ENCODE data around the gene MGST3. TPM values are rescaled to one million over a fixed set of nuclear protein-coding genes. Genes with fewer than 3 reads are reported as not detected.
"Not testable (repeated sequence)": the region's sequence is repeated elsewhere in the genome, so short reads cannot be mapped to it uniquely, and the experiment has no call there.

MGST3 gene
- polyA plus RNA-seq, 4 donors: 186 to 203 (median 197) TPM

- no peak for DNase-seq (ENCODE audit: low read depth in 4 of 4, low spot score in 3 of 4)
Observed at GRCh38 chr1:165695031-165695430, 64.0 kb downstream of the MGST3 start.

GRCh38 chr1:165696625-165697100 lies 65.6 kb downstream of the MGST3 start:
- DNase-seq (ENCODE audit: low read depth in 4 of 4, low spot score in 3 of 4): peak in 2 of 4 donors; percentile 1 to 8

GRCh38 chr1:165697491-165697880 lies 66.5 kb downstream of the MGST3 start:
- DNase-seq (ENCODE audit: low read depth in 4 of 4, low spot score in 3 of 4): no peak

- peak; percentile 40 to 74 (median 57) for DNase-seq (ENCODE audit: low read depth in 4 of 4, low spot score in 3 of 4)
Observed at GRCh38 chr1:165697881-165698760, 67.1 kb downstream of the MGST3 start, which contains the start of gene ALDH9A1. ALDH9A1 (minus strand) TSS chr1:165698562; CDS start chr1:165698558, 4 bp downstream.

- DNase-seq (ENCODE audit: low read depth in 4 of 4, low spot score in 3 of 4): no peak
Observed at GRCh38 chr1:165698761-165699052, 67.7 kb downstream of the MGST3 start.

- DNase-seq (ENCODE audit: low read depth in 4 of 4, low spot score in 3 of 4): no peak
Observed at GRCh38 chr1:165699577-165699976, 68.5 kb downstream of the MGST3 start.

- DNase-seq (ENCODE audit: low read depth in 4 of 4, low spot score in 3 of 4): not testable (repeated sequence)
Observed at GRCh38 chr1:165701922-165702321, 70.9 kb downstream of the MGST3 start.

- no peak for DNase-seq (ENCODE audit: low read depth in 4 of 4, low spot score in 3 of 4)
Observed at GRCh38 chr1:165703648-165704047, 72.6 kb downstream of the MGST3 start.

Other genes starting within 250 kb of the MGST3 start
- gene RXRG, start 186.1 kb upstream of the MGST3 start, polyA plus RNA-seq (ENCODE audit: insufficient read length in 4 of 4): 1 to 10 TPM; 2.0 to 2.6 (median 2.1) TPM
- gene LRRC52, start 87.2 kb upstream of the MGST3 start, polyA plus RNA-seq (ENCODE audit: insufficient read length in 4 of 4): under 1 TPM in 1 of 4 donors, not detected in 3; 0.09 TPM
- gene ALDH9A1, start 67.3 kb downstream of the MGST3 start, polyA plus RNA-seq (ENCODE audit: insufficient read length in 4 of 4): 100 to 1,000 TPM; 105 to 139 (median 124) TPM
- gene TMCO1, start 137.6 kb downstream of the MGST3 start, polyA plus RNA-seq (ENCODE audit: insufficient read length in 4 of 4): 100 to 1,000 TPM; 161 to 185 (median 180) TPM
- gene UCK2, start 196.4 kb downstream of the MGST3 start, polyA plus RNA-seq (ENCODE audit: insufficient read length in 4 of 4): 10 to 100 TPM; 20.3 to 22.3 (median 21.2) TPM

Data from right renal pelvis (tissue), 4 donors.